ENCODE results near the gene DFFB. TPM values are rescaled to one million over a fixed set of nuclear protein-coding genes. Genes with fewer than 3 reads are reported as not detected.
"Not testable (repeated sequence)": the region's sequence is repeated elsewhere in the genome, so short reads cannot be mapped to it uniquely, and the experiment has no call there.

DFFB gene, protein sequence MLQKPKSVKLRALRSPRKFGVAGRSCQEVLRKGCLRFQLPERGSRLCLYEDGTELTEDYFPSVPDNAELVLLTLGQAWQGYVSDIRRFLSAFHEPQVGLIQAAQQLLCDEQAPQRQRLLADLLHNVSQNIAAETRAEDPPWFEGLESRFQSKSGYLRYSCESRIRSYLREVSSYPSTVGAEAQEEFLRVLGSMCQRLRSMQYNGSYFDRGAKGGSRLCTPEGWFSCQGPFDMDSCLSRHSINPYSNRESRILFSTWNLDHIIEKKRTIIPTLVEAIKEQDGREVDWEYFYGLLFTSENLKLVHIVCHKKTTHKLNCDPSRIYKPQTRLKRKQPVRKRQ
- 8.6 and 9.7 TPM in 2 replicates for polyA plus RNA-seq (2014; cell fraction: cytosol; rRNA removed)
- polyA plus RNA-seq (2014; cell fraction: nucleus; rRNA removed): 6.7 and 12.9 TPM in 2 replicates

DNA sequence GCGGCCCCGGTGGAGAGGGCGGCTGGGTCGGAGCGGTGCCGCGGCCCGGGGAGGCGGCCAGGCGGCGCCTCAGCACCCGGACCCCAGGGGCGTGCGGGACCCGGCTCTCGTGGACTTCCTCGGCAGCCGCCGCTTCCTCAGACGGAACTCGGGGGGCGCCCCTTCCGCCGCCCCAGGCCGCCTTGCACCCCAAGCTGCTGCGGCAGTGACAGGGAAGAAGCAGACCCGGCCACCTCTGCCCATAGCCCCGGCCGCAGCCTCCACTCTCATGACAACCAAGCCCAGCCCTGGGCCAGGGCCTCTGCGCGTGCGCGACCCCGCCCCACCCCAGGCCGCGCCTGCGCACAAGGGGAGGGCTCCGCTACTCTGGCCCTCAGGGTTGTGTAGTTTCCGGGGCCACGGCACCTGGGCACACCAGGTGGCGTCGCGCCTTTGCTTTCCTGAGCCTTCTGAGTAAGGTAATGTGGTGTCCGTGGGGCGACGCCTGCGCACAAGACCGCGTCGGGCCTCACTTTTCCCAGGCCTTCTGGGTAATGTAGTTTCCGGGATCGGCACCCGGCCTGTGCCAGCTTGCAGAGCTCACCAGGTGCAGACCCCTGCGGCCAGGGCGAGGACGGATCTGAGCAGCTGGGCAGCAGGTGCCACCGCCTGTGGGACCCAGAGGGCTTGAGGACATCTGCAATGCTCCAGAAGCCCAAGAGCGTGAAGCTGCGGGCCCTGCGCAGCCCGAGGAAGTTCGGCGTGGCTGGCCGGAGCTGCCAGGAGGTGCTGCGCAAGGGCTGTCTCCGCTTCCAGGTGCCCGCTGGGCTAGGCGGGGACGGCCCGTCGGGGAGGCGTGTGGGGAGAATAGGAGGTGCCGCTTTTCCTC, at the start of gene DFFB, which contains the start of gene CEP104:
DFFB (plus strand) TSS at position 554 of the 868 bp plus-strand sequence; CDS start at position 682, 128 bp downstream.
CEP104 (minus strand) TSS at position 289 of the 868 bp plus-strand sequence. CDS start 4,804 bp downstream, outside the sequence.
- DNase-seq (ENCODE audit: low spot score): peak; percentile 92

DNA sequence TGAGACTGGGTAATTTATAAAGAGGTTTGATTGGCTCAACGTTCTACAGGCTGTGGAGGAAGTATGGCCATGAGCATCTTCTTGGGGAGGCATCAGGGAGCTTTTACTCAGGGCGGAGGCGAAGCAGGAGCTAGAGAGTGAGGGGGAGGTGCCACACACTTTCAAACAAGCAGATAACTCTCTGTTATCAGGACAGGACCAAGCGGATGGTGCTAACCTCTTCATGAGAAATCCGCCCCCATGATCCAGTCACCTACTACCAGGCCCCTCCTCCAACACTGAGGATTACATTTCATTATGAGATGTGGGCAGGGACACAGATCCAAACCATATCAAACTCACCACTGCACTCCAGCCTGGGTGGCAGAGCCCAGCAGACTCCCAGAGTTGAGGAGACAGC, 49.5 kb upstream of the DFFB start:
- DNase-seq (ENCODE audit: low spot score): no peak

DNA sequence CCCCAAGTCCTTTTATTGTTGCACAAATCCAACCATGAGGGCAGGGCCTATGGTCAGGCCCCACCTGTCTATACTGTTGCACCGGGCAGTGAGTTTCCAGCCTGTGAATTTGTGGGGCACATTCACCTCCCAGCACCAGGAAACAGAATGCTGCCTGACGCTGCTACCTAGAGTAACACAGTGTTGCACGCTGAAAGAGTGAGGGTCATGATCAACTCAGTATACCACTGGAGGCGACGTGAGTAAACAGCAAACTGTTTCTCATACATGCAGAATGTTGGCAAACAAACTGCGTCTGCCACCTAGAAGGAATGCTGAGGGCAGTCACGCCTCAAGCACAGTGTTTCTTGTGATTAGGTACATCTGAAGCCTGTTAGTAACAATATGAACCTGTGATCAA, 47.6 kb upstream of the DFFB start:
- no peak for DNase-seq (ENCODE audit: low spot score)

DNA sequence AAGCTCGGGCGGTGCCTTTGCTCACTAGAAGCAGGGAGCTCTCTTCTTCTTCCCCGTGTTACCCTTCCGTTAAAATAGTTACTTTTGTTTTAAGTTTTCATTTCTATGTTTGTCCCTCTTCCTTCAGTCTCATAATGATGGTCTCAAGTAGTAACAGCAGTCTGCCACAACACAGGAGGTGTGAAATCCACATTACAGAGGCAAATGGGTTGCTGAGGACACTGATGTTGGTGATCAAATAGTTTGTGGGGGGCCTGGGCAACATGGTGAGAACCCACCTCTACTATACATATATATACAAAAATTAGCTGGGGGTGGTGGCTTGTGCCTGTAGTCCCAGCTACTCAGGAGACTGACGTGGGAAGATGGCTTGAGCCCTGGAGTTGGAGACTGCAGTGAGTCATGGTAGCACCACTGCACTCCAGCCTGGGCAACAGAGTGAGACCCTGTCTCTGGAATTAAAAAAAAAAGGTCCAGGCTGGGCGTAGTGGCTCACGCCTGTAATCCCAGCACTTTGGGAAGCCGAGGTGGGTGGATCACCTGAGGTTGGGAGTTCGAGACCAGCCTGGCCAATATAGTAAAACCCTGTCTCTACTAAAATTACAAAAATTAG, 47.0 kb upstream of the DFFB start:
- not testable (repeated sequence) for DNase-seq (ENCODE audit: low spot score)

DNA sequence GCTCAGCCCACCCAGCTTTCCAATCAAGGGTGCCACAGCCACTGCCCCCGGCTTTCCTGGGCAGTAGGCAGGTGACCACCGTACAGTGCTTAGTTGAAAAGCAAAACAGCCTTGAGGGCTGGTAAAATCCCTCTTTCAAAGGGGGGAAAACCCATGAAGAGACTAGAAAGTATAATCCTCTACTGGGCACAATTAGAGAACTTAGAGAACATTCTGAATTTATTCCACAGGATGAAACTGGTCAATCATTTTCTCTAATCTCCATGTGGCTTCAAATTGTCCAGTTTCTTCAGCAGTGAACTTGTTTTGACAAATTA, 45.7 kb upstream of the DFFB start:
- no peak for DNase-seq (ENCODE audit: low spot score)

DNA sequence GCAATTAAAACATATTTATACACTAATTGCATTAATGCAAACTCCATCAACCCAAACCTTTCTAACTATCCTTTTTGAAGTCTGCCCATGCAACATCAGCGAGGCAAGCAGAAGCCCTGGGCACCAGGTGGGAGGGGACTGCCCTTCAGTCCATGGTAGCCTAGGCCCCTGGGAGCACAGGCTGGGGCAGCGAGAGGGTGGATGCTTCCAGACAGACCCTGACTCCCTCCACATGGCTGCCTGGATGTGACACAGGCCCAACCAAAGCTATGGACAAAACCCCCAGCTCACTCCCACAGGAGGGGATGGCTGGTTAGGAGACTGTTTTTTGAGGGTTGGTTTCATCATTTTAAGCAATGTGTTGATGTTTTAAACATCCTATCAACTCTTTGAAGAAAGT, 43.2 kb upstream of the DFFB start:
- no peak for DNase-seq (ENCODE audit: low spot score)

DNA sequence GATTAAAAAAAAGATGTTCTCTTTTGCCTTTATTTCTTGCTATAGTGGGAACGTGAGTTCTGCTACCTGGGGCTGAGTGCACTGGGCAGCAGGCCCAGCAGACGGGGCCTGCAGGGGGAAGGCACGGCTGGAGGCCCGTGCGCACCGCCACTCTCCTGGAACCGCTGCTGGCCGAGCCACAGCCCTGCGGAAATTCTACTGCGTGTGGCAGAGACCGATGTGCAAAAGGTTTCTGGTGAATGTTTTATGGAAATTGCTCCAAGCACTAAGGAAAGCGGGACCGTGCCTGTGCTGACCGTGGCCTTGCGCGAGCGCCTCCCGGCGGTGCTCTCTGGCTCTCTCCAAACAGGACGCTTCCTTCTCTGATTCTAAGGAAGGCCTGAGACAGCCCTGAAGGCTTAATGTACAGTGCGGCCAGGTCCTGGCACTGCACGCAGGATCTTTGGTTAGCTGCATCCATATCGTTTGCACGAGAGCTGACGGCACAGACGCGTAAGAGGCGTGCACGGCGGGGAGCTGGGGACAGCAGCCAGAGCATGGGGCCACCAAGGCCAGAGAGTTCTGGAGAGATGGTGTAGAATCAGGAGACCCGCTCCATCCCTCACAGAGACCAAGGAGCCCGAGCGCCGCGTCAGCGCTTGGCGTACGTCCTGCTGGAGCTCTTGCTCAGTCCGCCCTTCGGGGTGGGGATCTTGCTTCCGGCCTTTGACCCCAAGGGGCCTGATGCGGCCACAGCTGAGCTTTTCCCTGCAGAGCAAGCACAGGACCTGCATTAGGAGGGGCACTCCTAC, 42.3 kb upstream of the DFFB start:
- DNase-seq (ENCODE audit: low spot score): no peak

DNA sequence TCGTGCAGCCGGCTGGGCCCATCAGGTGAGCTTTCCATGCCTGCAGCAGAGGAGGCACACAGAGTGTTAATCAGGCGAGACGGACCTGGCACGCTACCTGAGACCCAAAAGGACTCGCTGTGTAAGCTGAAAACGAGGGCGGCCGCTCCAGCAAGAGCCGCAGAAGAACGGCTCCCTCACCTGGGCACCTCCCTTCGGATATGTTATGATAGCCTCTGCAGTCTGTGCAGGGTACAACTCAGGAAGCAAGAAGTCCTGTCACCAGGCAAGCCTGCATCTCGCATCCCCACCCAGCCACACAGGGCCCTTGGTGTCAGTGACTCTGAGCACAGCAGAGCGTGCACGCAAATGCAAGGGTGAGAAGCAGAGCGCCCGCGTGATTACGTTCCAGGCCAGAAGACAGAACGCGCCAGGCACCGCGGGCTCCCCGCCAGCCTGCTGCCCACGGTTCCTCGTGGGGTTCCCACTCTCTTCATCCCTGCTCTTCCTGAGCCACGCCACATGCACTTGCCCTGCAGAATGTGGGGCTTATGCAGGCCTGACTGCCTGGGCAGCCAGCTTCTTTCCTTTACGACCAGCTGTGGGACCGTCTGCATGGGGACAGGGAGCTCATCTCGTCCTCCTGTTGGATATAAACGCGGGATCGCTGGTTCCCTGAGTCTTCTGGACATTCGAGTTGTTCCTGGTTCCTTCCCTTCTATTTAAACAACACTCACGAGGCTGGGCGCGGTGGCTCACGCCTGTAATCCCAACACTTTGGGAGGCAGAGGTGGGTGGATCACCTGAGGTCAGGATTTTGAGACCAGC, 40.7 kb upstream of the DFFB start:
- DNase-seq (ENCODE audit: low spot score): no peak

DNA sequence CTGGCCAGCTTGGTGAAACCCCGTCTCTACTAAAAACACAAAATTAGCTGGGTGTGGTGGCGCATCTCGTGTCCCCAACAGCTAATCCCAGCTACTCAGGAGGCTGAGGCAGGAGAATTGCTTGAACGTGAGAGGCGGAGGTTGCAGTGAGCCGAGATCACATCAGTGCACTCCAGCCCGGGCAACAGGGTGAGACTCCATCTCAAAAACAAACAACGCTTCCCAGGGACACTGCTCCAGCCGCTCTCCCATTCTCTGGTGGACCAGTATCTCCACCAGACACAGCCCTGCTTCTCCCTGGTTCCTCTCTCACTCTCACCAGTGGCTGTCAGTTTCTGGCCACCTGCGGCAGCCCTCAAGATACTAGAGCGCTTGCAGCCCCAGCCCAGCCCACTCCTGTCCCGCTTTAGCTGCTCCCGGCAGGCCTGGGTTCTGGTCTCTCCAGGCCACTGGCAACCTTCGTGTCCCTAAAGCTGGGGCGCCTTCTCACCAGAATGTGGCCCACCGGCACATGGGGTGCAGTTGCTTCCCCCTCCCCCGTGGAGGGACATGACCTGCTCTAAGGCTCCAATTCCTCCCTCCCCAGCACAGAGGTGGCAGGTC, 40.0 kb upstream of the DFFB start:
- no peak for DNase-seq (ENCODE audit: low spot score)

DNA sequence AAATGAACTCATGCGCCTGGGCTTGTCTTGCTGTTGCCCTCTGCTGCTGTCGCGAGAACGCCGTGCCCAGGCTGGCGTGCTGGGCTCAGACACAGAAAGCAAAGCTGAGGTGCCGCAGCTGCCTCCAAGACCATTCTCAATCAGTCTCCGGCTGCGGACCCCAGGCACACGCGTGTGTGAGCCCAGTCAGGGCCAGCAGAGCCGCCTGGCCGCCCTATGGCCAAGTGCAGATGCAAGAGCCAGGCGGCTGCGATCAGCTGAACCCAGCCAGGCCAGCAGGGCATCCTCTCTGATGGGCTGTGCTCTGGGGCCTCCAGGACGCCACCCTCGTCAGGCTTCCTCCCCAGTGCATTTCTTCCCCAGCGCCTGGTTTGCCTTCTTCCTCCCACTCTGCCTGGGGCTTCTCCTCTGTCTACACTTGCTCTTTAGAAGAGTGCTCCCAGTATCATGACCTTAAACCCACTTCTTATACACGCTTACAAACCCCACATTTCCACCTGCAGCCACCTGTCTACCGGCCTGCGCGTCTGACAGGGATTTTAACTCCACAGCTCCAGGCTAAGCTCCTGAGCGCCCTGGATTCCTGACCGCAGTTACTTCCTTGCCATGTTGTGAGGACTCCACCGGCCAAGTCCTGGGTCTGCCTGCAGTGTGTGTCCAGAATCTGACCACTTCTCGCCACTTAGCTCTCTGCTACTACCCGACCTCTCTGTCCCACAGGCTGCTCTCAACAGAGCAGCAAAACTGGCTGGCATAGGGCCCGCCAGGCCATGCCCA, 39.3 kb upstream of the DFFB start:
- no peak for DNase-seq (ENCODE audit: low spot score)

DNA sequence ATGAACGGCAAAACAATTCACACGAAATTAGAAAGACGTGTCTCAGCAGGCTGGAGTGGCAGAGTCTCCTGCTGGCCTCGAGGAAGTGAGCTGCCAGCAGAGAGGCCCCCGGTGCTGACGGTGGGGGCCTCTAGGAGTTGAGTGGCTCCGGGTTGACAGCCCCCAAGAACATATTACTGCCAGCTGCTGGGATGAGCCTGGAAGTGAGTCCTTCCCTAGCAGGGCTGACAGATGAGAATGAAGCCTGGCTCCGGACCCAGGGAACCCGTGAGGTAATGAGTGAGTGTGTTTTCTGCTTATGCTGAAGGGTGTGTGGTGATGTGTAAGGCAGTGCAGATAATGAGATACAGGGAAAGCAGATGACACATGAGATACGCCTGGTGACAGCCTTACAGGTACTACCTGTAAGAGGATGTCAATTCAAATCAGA, 37.5 kb upstream of the DFFB start:
- no peak for DNase-seq (ENCODE audit: low spot score)

DNA sequence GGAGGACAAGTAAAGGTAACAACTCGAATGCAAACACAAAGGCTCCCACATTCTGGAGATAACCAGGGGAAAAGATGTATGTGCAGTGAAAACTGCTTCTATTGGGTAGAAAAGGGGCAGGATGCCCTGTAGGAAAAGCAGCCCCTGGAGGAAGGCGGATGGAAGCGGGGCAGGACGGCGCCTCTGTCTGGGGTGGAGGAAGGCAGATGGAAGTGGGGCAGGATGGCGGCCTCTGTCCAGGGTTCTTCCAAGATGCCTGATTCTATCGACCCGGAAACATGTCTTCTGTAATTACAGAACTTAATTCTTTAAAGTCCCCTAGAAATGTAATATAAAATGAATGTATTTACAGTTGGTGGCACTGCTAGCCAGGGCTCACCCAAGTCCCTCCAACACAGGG, 37.0 kb upstream of the DFFB start:
- no peak for DNase-seq (ENCODE audit: low spot score)

DNA sequence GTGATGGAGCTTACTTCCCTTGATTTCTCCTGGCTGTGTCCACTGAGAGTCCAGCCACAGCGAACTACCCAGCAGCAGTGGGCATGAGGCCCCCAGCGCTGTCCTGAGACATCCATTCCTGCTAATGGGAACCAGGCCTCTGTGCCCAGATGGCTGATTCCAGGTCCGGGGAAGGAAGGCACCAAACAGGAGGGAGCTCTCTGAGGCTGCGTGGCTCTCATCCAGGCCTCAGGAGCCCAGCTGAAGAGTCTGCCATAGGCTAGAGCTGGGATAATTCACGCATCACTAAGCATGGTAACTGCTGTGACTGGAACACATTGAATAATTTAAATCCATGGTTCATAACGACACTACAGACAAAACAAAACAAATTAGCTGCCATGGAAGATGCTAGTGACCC, 36.3 kb upstream of the DFFB start:
- no peak for DNase-seq (ENCODE audit: low spot score)

DNA sequence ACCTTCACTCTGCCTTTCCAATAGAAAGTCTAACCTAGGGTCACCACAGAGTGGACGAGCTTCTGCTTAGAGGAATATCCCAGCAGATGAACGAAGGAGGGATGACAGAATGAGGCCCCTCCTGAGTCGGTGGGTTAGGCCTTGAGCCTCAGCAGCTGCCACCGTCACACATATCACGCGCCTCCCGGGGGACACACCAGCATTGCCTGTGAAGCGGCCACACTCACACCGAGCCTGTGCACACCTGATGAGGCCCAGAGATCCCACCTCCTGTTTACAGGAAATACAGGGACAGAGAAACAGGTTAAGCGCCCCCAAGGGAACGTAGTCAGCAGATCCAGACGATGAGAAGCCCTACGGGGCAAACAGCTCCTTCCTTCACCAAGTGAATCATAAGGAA, 35.8 kb upstream of the DFFB start:
- DNase-seq (ENCODE audit: low spot score): no peak

DNA sequence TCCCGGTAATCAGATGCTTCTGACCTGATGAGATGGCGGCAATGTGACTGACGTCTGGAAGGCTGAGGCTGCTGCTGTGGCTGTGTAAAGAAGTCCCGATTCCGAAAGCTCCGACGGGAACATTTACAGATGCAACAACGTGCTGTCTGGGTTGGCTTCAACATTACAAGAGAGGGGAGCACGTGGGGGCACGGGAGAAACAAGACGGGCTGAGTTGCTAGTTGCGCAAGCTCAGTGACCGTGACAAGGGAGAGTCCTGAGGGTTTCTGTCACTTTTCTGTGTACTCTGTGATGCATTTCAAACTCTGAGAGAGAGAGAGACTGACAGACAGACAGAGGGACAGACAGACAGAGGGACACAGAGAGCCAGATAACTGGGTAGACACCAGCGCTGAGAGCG, 35.4 kb upstream of the DFFB start:
- no peak for DNase-seq (ENCODE audit: low spot score)

DNA sequence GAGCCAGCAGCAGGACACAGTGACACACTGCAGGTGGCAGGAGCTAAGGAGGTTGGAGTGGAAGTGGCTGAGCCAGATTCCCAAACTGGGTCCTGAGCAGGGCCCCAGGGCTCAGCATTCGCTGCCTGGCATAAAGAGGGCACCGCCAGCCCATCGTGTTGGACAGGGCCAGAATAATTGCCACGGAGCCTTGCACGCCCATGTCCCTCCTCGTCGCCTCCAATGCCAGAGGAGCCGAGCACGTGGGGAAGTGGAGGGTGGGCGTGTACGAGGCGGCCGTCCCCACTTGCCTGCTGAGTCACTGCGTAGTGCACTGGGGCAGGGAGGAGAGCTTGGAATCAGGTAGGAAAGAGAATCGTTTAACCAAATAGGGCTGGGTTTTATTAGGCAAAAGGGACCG, 34.9 kb upstream of the DFFB start:
- no peak for DNase-seq (ENCODE audit: low spot score)

DNA sequence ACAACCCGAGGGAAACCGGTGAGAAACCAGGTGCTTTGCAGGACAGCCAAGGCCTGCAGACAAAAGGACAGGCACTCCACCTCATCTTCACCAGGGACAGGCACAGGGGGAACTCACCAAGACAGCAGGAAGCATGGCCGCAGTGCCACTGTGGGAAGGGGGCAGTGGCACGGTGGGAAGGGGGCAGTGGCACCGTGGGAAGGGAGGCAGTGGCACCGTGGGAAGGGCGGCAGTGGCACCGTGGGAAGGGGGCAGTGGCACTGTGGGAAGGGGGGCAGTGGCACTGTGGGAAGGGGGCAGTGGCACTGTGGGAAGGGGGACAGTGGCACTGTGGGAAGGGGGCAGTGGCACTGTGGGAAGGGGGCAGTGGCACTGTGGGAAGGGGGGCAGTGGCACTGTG, 32.6 kb upstream of the DFFB start:
- DNase-seq (ENCODE audit: low spot score): no peak

DNA sequence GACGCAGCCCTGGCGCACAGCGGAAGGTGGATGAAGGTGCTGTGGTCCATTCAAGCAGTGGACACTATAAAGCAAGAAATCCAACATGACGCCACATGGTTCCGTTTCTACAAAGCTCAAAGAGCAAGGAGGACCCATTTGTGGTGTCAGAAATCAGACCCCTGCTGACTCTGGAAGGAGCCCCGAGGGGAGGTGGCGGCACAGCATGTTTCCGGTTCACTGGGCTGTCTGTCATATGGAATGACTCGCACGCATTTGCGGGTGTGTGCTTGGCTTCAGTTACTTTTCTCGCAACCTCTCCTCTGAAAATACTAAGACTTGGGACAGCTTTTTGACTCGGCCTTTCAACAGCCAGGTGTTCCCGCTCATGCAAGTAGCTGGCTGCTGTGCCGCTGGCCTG, 31.9 kb upstream of the DFFB start:
- DNase-seq (ENCODE audit: low spot score): no peak

DNA sequence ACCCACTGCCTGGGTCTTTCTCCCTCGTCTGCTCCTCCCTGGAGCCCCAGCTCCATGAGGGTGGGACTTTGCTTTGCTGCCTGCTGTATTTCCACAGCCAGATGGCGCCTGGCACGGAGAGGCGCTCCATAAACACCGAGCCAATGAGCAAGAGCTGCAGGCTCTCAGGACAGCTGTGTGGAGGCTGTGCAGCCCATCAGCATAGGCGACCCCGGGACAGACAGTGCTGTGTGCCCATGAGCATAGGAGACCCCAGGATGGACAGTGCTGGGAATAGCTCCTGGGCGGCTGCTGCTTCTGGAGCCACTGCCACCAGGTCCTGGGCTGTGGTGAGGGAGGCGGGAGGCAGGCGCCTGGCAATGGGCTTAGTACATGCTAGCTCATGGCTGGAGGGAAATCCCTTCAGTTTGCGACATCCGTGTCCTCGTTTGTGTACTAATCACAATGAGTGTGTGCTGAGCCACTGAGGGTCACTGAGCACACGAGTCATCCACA, 29.4 kb upstream of the DFFB start:
- DNase-seq (ENCODE audit: low spot score): no peak
